GM18861 (cell line): ENCODE data around the gene SERHL2.
"Not testable (repeated sequence)": the region's sequence is repeated elsewhere in the genome, so short reads cannot be mapped to it uniquely, and the experiment has no call there.

Experiments used
- ATAC-seq: cut with Tn5 transposase; IDR thresholded peaks from one replicate; pipeline ENCODE4 v1.9.1; 2021; ENCODE audit not compliant: unreplicated experiment

Gene SERHL2

GRCh38 chr22:42603427-42603826 is 49.7 kb downstream of the SERHL2 start:
- no peak for ATAC-seq

DNA sequence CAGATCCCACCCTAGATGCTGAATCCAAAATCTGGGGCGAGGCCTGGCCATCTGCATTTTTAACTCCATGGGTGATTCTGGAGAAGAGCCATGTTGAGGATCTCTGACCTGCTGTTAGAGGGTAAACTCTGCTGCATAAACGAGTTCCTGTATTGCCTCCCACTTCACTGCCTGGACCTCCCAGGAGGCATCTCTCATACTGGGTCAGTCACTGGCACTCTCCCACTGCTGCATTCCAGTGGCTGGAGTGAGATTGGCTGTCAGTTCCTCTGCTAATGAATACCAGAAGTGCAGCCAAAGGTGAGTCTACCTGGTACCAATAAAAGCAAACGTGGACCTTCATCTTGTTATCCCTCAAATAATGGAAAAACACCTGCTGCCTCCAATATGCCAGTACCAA is 50.6 kb downstream of the SERHL2 start:
- ATAC-seq: no peak

- ATAC-seq: not testable (repeated sequence)
These were observed 53.9 kb downstream of the SERHL2 start for GRCh38 chr22:42607641-42608040.

GRCh38 chr22:42608136-42608822 is 54.5 kb downstream of the SERHL2 start:
- no peak for ATAC-seq

DNA sequence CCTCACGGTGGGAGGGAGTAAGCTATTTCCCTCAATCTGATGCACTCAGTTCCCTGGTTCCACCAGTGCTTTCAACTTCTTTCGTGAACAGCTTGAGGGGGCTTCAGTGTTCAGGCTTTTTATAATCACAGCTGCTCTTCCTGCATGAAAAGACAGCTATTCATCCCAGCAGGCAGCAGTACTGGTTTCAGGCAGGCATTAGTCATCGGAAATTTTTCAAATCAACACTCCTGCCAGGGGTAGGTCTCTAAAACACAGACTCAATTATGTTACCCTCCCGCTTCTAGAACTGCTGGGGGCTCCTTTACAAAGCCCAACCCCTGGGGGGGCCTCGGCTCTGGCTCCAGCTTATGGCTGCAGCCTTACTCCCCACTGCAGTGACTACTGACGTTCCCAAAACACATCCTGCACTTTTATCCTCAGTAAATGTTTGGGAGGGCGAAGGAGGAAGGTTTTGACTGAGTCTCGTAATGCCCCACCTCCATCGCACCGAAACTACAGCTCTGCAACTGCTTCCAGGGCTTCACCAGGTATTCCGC is 55.1 kb downstream of the SERHL2 start:
- ATAC-seq: no peak

- no peak for ATAC-seq
These were observed 56.4 kb downstream of the SERHL2 start for GRCh38 chr22:42610186-42610585.

DNA sequence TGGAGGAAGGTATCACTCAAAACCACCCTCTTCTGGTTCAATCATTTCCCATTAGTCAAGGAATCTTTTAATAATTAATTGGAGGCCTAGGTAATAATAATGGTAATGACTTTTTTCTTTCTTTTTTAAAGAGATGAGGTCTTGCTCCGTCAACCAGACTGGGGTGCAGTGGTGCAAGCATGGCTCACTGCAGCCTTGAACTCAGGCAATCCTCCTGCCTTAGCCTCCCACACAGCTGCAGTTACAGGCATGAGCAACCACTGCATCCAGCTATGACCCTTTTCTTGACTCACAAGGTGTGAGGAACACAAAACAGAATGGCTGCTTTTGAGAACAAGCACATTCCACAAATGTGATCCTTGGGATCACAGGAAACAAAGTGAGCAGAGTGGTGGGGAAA is 57.3 kb downstream of the SERHL2 start:
- ATAC-seq: no peak

GRCh38 chr22:42612336-42612735 is 58.6 kb downstream of the SERHL2 start:
- ATAC-seq: no peak

DNA sequence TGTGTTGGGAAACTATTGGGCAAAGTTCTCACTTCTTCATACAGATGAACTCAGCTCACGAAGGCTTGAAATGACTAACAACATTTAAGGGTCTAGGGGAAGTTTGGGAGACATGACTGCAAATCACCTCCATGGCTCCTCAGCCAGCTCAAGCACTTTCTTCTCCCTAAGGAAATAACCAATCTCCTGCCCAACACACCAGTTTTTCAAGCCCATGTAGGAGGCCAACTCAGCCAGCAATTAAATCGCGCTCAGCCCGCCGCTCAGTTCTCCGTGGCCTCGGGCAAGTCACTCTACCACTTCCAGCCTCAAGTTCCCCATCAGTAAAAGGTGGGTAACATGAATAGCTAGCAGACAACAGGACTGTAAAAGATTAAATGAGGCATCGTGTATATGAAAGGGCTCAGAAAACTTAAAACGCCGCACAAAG is 60.1 kb downstream of the SERHL2 start:
- no peak for ATAC-seq

DNA sequence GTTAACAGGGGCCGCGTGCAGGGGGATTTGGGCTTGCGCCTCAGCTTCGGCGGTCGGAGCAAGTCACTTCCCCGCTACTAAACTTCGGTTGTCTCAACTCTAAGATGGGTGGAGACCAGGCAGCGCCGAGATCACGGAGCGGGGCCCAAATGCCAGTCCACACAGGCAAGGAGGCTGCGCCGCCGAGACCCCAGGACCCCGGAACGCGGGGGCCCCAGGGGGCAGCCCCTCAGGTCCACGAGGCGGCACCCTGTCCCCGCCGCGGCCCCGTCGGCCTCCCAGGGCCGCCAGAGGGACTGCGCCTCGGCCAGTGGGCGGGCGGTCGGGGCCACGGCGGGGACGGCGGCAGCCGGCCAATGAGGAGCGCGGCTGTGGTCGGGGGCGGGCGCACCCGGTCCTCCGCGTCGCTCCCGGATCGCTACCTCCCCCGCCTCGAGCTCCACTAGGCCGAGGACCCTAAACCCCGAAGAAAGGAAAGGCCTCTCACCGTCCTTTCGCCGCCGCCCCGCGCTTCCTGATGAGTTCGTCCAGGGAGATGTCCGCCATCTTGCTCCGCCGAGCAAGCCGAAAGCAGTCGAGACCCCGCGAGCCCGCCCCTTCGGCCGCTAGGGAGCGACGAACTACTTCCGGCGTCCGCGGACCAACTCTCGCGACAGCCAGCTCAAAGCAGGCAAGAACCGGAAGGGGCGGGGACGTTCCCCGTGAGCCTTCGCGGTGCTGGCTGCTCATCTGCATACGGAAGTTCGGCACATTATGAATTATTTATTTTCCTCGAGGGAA is 60.7 kb downstream of the SERHL2 start, which contains the start of gene POLDIP3:
Gene POLDIP3, minus strand, starts transcription at position 572 of the 780 bp plus-strand sequence. Its CDS starts 26 bp downstream, at position 546.
- peak; percentile 53 for ATAC-seq

DNA sequence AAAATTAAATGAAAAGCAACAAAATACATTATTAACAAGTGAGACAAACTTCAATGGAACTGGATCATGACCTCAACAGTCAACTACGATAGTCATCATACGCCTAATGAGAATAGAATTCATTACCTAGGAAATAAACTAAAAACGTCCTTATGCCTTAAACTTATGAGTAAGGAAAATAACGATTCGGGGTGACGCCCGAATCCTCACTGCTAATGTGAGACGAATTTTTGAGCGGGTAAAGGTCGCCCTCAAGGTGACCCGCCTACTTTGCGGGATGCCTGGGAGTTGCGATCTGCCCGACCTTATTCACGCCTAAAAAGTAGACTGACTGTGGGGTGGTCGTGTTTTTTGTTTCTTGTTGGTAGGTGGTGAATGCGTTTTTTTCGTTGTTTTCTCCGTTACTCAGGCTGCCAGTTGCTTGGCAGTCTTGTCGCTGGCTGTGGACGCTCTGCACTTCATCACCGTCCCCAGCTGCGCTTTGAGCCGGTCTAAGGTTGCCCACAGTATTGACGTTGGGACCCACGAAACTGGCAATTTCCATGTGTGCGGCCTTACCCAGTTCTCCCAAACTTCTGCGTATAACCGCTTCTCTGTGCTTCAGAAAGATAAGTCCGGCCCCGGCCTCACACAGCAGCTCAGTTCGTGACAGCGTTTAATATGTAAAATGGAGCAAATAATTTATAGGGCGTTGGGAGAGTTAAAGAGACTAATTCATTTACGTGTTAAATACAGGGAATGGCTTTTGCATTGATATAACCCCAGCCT is 61.5 kb downstream of the SERHL2 start:
- ATAC-seq: peak; percentile 49

- not testable (repeated sequence) for ATAC-seq
These were observed 62.1 kb downstream of the SERHL2 start for GRCh38 chr22:42615860-42616175.

GRCh38 chr22:42617155-42617983 is 63.6 kb downstream of the SERHL2 start:
- ATAC-seq: no peak

- ATAC-seq: no peak
These were observed 65.7 kb downstream of the SERHL2 start for GRCh38 chr22:42619261-42620063.

DNA sequence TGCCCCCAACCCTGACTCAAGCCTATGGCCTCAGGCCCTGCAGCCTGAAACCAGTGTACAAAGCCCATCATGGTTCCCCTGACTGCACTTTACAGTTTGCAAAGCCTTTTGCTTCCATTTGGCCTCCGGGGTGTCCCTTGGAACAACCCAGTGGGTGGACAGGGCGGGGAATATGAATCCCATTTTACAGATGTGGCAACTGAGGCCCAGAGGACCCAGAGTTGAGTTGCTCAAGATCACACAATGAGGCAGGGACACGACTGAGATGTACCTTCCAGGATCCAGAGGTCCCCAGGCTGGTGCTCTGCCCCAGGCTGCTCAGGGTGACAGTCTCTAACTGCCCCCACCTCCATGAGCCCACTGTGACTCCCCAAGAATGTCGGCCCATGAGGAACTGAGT is 66.3 kb downstream of the SERHL2 start:
- ATAC-seq: no peak

DNA sequence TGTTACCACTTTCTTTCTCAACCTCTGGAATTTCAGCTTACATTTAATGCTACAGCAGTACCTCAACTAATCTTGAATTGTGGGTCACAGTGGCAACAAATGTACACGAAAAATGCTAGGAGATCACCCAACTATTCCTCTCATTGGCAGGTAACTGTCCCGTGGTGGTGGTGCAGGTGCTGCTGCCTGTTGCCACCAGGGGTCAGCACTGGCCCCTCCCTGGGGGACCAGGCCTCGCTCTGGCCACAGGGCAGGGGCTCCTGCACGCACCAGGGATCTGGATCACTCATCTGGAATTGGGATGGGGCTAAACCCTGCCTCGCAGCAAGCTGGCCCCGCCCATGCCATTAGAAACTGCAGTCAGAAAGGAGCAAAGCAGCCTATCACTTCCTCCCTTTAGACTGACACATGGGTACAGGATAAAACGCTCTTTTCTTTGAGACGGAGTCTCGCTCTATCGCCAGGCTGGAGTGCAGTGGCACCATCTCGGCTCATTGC is 67.8 kb downstream of the SERHL2 start:
- peak; percentile 43 for ATAC-seq

DNA sequence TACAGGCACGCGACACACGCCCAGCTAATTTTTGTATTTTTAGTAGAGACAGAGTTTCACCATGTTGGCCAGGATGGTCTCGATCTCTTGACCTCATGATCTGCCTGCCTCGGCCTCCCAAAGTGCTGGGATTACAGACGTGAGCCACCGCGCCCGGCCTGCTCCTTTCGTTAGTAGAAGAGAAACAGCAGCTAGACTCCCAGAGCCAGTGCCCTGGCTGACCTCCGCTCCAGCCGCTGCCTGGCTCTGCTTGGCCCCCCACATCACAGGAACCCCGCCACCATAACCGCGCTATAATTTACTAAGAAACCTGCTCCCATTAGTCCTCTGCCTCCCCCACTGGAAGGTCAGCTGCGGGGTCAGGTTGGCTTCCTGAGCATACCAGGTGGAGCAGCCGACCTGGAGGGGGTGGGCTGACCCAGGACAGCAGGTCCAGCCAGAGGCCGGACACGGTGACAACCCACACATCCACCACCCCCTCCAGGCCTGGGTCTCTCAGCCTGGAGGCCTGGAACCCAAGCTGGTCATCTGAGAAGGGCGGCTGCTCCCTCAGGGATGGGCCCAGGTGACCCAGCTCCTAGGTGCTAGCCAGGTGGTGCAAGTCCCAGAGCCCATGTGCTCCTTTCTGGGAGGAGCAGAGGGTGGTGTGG is 68.4 kb downstream of the SERHL2 start:
- ATAC-seq: no peak

DNA sequence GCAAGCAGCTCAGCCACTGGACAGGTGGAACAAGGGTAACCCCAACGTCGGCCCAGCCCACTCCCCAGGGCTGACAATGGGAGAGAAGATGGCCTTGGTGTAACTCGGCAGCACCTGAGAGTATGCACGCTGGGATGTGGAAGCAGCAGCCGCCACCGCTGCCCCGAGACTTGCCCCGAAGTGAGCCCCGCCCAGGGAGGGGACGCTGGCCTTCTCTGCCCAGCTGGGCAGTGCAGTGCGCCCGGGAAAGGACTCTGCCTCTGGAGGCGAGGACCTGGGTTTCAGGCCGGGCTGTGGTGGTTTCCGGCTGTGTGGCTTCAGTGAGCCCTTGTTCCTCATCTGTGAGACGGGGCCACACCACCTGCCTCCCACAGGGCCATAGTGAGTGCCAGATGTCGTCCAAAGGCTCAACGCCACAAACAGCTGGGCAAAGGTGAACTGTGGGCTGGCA is 69.6 kb downstream of the SERHL2 start:
- ATAC-seq: no peak
